ENCODE results near the gene RERE. TPM values are rescaled to one million over a fixed set of nuclear protein-coding genes. Genes with fewer than 3 reads are reported as not detected.

The RERE gene
- total and polyA plus RNA-seq, 2 donors (not counting 3 experiments of a cell fraction or from before 2014, with no cell fraction given): 14.1 to 113 TPM

- no peaks in the 10 kb centered on the region for H3K27me3 ChIP-seq (ENCODE audit: control insufficient read depth in 2 of 2, insufficient read depth in 2 of 2, low read length in 2 of 2)
- no peak overlapping the region for H3K27ac ChIP-seq (ENCODE audit: insufficient read depth, low read depth, low read length)
- BruUV-seq (replicated peaks): no TSS peak
- no peak overlapping the region for H3K4me2 ChIP-seq (ENCODE audit: insufficient read depth, low read length)
- no peak overlapping the region for H3K9ac ChIP-seq (replicated peaks; ENCODE audit: extremely low read depth, insufficient read depth, low read length)
- no peaks in the 10 kb centered on the region for H3K9me3 ChIP-seq (replicated peaks; ENCODE audit: control insufficient read depth, insufficient read depth, low read length)
- intact Hi-C loops (cut with micrococcal nuclease): no loop called here
- H4K20me1 ChIP-seq (replicated peaks; ENCODE audit: control insufficient read depth, extremely low read depth, insufficient read depth, low read length): no peaks in the 10 kb centered on the region
- H3K4me3 ChIP-seq (replicated peaks in 1 of 3; ENCODE audit: insufficient read depth in 1 of 3, low read depth in 1 of 3, low read length in 3 of 3): no peak overlapping the region
- dilution Hi-C loops (cut with MboI; ENCODE audit: extremely low pct_ligation_motif_present, low sequenced_read_pairs): no loop called here
- no peak for DNase-seq (ENCODE audit: low read depth, low spot score)
- peaks cover 45% of the 10 kb centered on the region for H3K79me2 ChIP-seq (ENCODE audit: control insufficient read depth, insufficient read depth, low read length)
- peaks cover 23% of the 10 kb centered on the region for H3K4me1 ChIP-seq (ENCODE audit: control insufficient read depth, extremely low read depth, insufficient read depth, low read length)
- TF ChIP-seq POLR2AphosphoS5 (IDR thresholded peaks at IDR 0.05; ENCODE audit: insufficient read depth, low read depth, low read length): no peak
- no peak for TF ChIP-seq GATA2 (IDR thresholded peaks at IDR 0.05; ENCODE audit: insufficient read depth, insufficient read length, low read depth, low read length)
- TF ChIP-seq, protein P1, sequence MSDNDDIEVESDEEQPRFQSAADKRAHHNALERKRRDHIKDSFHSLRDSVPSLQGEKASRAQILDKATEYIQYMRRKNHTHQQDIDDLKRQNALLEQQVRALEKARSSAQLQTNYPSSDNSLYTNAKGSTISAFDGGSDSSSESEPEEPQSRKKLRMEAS (IDR thresholded peaks at IDR 0.05; ENCODE audit: insufficient read depth, insufficient read length): no peak
- TF ChIP-seq JUN (IDR thresholded peaks at IDR 0.05; ENCODE audit: borderline replicate concordance, insufficient read depth, insufficient read length, low read depth): no peak
- TF ChIP-seq POLR2A (IDR thresholded peaks at IDR 0.05; ENCODE audit: low read depth, low read length): no peak
- no peak for TF ChIP-seq EZH2 (IDR thresholded peaks at IDR 0.05; ENCODE audit: borderline replicate concordance, low read depth, low read length, severe bottlenecking)
- no peak for TF ChIP-seq MYC (IDR thresholded peaks at IDR 0.05; ENCODE audit: low read depth, low read length)
- TF ChIP-seq, protein P2, sequence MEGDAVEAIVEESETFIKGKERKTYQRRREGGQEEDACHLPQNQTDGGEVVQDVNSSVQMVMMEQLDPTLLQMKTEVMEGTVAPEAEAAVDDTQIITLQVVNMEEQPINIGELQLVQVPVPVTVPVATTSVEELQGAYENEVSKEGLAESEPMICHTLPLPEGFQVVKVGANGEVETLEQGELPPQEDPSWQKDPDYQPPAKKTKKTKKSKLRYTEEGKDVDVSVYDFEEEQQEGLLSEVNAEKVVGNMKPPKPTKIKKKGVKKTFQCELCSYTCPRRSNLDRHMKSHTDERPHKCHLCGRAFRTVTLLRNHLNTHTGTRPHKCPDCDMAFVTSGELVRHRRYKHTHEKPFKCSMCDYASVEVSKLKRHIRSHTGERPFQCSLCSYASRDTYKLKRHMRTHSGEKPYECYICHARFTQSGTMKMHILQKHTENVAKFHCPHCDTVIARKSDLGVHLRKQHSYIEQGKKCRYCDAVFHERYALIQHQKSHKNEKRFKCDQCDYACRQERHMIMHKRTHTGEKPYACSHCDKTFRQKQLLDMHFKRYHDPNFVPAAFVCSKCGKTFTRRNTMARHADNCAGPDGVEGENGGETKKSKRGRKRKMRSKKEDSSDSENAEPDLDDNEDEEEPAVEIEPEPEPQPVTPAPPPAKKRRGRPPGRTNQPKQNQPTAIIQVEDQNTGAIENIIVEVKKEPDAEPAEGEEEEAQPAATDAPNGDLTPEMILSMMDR (IDR thresholded peaks at IDR 0.05; ENCODE audit: extremely low read depth in 1 of 2, insufficient read depth in 1 of 2, low read depth in 1 of 2, low read length in 2 of 2): no peak
- TF ChIP-seq FOS (IDR thresholded peaks at IDR 0.05; ENCODE audit: borderline replicate concordance, insufficient read depth, low read length): no peak
- ChIA-PET CTCF (interaction anchor here (0.6 to 1.6 kb wide), 2 partner anchors 55 to 58 kb away, joined by 3 to 4 read pairs; no protein-coding TSS in a partner anchor), POLR2A (no interaction called here)
- peaks cover 0 to 3% of the 10 kb centered on the region in 2 experiments for H3K36me3 ChIP-seq (ENCODE audit: control insufficient read depth in 2 of 2, extremely low read depth in 1 of 2, insufficient read depth in 2 of 2, low read length in 2 of 2)
- no peak overlapping the region for H2AFZ ChIP-seq (ENCODE audit: low read depth, low read length)
- no peaks in the 10 kb centered on the region for H3K9me1 ChIP-seq (replicated peaks; ENCODE audit: control insufficient read depth, extremely low read depth, insufficient read depth, low read length)
- no peak for FAIRE-seq
These were observed 412.7 kb downstream of the RERE start for GRCh38 chr1:8404460-8405370.
